GM18499 (cell line): ENCODE data around the gene COG8.
"Not testable (repeated sequence)": the region's sequence is repeated elsewhere in the genome, so short reads cannot be mapped to it uniquely, and the experiment has no call there.

Experiments used
- ATAC-seq: cut with Tn5 transposase; IDR thresholded peaks from one replicate; pipeline ENCODE4 v1.9.1; 2021; ENCODE audit warnings: moderate number of reproducible peaks; ENCODE audit not compliant: insufficient read depth, unreplicated experiment

The COG8 gene, protein sequence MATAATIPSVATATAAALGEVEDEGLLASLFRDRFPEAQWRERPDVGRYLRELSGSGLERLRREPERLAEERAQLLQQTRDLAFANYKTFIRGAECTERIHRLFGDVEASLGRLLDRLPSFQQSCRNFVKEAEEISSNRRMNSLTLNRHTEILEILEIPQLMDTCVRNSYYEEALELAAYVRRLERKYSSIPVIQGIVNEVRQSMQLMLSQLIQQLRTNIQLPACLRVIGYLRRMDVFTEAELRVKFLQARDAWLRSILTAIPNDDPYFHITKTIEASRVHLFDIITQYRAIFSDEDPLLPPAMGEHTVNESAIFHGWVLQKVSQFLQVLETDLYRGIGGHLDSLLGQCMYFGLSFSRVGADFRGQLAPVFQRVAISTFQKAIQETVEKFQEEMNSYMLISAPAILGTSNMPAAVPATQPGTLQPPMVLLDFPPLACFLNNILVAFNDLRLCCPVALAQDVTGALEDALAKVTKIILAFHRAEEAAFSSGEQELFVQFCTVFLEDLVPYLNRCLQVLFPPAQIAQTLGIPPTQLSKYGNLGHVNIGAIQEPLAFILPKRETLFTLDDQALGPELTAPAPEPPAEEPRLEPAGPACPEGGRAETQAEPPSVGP

DNA sequence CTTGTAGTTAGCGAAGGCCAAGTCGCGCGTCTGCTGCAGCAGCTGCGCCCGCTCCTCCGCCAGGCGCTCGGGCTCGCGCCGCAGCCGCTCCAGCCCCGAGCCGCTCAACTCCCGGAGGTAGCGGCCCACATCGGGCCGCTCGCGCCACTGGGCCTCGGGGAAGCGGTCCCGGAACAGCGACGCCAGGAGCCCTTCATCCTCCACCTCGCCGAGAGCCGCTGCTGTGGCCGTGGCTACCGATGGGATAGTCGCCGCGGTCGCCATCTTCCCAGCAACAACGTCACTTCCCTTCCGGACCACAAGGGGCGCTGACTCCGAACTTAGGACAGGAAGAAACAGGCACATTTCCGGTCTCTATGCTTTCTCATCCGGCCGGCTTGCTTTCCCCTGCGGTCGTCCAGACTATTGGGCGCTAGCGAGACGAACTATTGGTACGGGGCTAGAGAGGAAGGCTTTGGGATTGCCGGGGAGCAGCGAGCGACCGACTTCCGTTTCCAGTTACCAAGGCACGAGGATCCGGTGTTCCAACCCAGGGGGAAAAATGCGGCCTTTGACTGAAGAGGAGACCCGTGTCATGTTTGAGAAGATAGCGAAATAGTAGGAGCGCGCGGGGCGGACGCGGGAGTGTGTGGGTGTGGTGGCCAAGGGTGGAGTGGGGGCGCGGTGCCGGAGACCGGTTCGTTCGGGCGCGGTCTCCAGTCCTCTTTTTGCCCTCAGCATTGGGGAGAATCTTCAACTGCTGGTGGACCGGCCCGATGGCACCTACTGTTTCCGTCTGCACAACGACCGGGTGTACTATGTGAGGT is at the start of gene COG8, which contains the start of gene NIP7:
COG8 (minus strand) TSS at position 276 of the 806 bp plus-strand sequence; CDS start at position 264, 12 bp downstream.
NIP7 (plus strand) TSS at position 484 of the 806 bp plus-strand sequence; CDS start at position 542, 58 bp downstream.
- ATAC-seq: peak; percentile 78

- no peak for ATAC-seq
These were observed 47.2 kb upstream of the COG8 start for GRCh38 chr16:69386596-69386995.

GRCh38 chr16:69384974-69385373 is 45.6 kb upstream of the COG8 start:
- no peak for ATAC-seq

DNA sequence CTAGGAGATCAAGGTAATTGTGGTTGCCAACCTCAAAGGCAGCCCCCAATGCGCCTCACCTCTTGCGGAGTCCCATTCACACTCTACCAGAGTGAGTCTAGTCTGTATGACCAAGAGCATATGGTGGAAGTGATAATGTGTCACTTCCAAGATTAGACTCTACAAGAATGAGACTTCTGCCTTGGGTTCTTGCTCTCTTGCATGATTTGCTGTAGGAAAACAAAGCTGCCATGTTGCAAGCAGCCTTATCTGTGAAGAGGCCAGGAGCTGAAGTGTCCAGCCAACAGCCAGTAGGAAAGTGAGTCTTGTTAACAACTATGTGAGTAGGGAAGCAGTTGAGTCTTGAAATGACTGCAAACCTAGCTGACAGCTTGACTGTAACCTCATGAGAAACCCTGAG is 43.1 kb upstream of the COG8 start:
- ATAC-seq: no peak

DNA sequence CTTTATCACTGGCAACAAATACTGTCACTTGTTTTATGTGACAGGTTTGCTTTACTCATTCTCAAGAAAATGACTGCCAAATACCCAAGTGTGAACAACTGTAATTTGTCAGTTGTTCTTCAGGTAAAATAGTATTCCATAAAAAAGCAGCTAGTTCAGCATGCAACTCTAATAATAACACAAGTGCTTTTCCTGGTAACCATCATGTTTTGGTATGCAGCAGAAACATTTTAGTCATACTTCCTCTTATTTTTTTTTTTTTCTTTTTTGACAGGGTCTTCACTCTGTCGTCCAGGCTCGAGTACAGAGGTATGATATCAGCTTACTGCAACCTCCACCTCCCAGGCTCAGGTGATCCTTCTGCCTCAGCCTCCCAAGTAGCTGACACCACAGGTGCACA is 41.9 kb upstream of the COG8 start:
- ATAC-seq: no peak

DNA sequence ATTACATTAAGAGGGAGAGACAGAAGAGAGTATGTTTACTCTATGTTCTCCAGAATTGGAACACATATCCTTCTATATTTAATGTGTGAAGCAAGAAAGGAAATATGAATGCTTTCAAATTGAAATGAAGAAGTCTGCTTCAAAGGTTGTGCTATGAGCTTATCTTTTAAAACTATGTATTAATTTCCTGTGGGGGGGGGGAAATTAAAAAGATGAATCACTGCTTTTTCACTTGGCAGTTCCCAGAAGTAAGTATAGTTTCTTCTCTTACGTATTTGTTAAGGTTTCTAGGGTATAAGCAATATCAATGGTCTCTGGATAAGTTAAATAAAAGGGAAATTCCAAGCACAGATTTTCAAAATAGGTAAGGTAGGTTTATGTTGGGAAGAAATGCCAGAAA is 39.4 kb upstream of the COG8 start:
- no peak for ATAC-seq

GRCh38 chr16:69378036-69378435 is 38.7 kb upstream of the COG8 start:
- ATAC-seq: no peak

GRCh38 chr16:69376393-69377059 is 37.2 kb upstream of the COG8 start:
- ATAC-seq: no peak

GRCh38 chr16:69373019-69373418 is 33.7 kb upstream of the COG8 start:
- no peak for ATAC-seq

- ATAC-seq: no peak
These were observed 32.2 kb upstream of the COG8 start for GRCh38 chr16:69371564-69371963.

DNA sequence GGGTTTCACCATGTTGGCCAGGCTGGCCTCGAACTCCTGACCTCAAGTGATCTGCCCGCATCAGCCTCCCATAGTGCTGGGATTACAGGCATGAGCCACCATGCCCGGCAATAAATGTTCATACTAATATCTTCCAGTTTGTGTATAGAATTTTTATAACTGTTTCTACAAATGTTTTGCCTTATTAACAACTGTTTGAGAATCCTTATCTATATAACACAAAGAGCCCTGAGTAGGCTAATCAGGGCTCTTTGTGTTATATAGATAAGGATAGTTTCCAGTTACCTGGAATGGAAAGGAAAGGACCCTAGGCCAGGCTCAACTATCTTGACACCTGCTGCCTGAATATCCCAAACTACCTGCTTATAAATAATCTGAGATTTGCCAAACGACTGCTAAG is 29.5 kb upstream of the COG8 start:
- no peak for ATAC-seq

GRCh38 chr16:69367980-69368379 is 28.6 kb upstream of the COG8 start:
- no peak for ATAC-seq

GRCh38 chr16:69366431-69366830 is 27.1 kb upstream of the COG8 start:
- ATAC-seq: no peak

GRCh38 chr16:69365901-69366300 is 26.5 kb upstream of the COG8 start:
- ATAC-seq: no peak

GRCh38 chr16:69364088-69364487 is 24.7 kb upstream of the COG8 start:
- ATAC-seq: no peak

- no peak for ATAC-seq
These were observed 23.9 kb upstream of the COG8 start for GRCh38 chr16:69363281-69363717.

- ATAC-seq: not testable (repeated sequence)
These were observed 20.7 kb upstream of the COG8 start for GRCh38 chr16:69360070-69360469.

DNA sequence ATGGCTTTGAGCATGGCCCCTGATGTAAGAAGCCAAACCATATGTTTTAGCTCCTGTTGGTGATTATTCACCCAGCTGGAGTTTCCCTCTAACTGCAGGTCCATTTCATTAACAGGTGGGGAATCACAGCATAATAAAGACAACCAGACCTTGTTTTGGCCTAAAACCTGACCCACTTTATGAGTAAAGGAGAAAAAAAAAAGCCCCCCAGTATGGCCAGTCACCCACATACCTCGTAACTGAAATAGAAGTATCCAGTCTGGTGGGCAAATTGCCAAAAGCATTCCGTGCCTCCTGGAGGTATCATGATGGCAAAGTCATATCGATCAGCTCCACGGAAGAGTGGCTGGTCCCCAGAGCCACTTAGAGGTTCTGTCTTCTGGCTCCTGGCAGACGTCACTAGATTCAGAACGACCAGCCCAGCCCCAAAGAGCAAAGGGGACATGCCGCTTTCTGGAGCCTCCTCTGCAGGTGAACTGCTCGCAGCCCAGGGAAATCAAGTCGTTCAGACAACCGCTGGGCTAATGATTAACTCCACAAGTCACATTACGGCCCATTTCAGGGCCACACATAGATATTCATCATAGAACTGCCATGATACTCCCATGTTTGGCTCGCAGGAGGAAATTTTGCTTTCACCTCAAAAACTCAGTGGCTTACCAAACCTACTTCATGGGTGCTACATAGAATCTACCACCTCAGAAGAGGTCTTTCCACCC is 12.1 kb upstream of the COG8 start, which contains the start of gene TMED6:
TMED6 (minus strand) TSS at position 478 of the 719 bp plus-strand sequence; CDS start at position 445, 33 bp downstream.
- no peak for ATAC-seq

DNA sequence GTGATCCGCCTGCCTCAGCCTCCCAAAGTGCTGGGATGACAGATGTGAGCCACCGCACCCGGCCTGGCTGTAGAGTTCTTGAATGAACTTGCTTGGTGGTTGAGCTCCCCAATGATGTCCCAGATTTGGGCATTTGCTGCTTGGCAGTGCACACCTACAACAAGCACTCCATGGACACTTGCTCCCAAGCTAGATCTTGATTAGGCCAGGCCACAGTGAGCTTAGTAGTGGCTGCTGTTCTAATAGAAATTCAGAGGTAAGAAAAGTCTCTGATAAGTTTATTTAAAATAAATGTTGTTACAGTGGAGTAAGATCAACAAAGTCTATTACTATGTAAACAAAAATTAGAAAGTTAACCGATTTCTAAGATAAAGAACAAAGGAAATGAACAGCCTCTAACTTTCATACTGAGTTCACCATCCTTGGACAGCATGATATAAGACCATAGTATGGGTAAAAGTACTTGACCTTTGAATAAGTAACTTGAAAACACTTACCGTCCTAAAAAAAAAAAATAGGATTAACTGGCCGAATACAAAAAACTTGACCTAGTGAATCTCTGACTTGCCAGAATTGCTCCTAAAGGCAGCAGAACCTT is 11.3 kb upstream of the COG8 start:
- ATAC-seq: no peak
